SK-N-SH (cell line): Measurements from ENCODE around the gene SOCS3. TPM values are rescaled to one million over a fixed set of nuclear protein-coding genes. Genes with fewer than 3 reads are reported as not detected.

Experiments
- ELF1 ChIP-seq: IDR thresholded peaks from 2 replicates; pipeline ENCODE4 v1.4.0; 2012
- FOXM1 ChIP-seq: IDR thresholded peaks from 2 replicates; pipeline ENCODE4 v1.4.0; 2012; ENCODE audit warnings: low read depth, mild to moderate bottlenecking
- GABPA ChIP-seq: IDR thresholded peaks from 2 replicates; pipeline ENCODE4 v1.4.0; 2012; ENCODE audit warnings: low read depth, mild to moderate bottlenecking
- MAX ChIP-seq: IDR thresholded peaks from 2 replicates; pipeline ENCODE4 v1.4.0; 2012; ENCODE audit warnings: low read depth
- NRF1 ChIP-seq: IDR thresholded peaks from 2 replicates; pipeline ENCODE4 v1.6.1; 2012; ENCODE audit warnings: low read depth, mild to moderate bottlenecking, low read length
- POLR2AphosphoS5 ChIP-seq: IDR thresholded peaks from 2 replicates; pipeline ENCODE4 v1.6.1; 2012; ENCODE audit warnings: low read depth, low read length
- RCOR1 ChIP-seq: fragments of 150-350 bp; IDR thresholded peaks from 2 replicates; pipeline ENCODE4 v1.6.1; 2017; ENCODE audit warnings: antibody characterized with exemption, low read length
- REST ChIP-seq: IDR thresholded peaks from 2 replicates; pipeline ENCODE4 v1.6.1; 2012; ENCODE audit warnings: mild to moderate bottlenecking, low read depth, low read length, moderate library complexity
- RFX5 ChIP-seq: IDR thresholded peaks from 2 replicates; pipeline ENCODE4 v1.6.1; 2012; ENCODE audit warnings: mild to moderate bottlenecking, improper control_type of control experiment, low read length
- RXRA ChIP-seq: IDR thresholded peaks from 2 replicates; pipeline ENCODE4 v1.4.0; 2012; ENCODE audit warnings: low read depth, mild to moderate bottlenecking, borderline replicate concordance
- SIN3A ChIP-seq: IDR thresholded peaks from 2 replicates; pipeline ENCODE4 v1.6.1; 2012; ENCODE audit warnings: low read depth, mild to moderate bottlenecking, low read length, moderate library complexity, borderline replicate concordance
- SMC3 ChIP-seq: IDR thresholded peaks from 2 replicates; pipeline ENCODE4 v1.6.1; 2012; ENCODE audit warnings: low read depth, low read length, improper control_type of control experiment
- TAF1 ChIP-seq: IDR thresholded peaks from 2 replicates; pipeline ENCODE4 v1.6.1; 2012; ENCODE audit warnings: low read depth, mild to moderate bottlenecking, low read length, moderate library complexity, borderline replicate concordance
- TCF12 ChIP-seq: IDR thresholded peaks from 2 replicates; pipeline ENCODE4 v1.4.0; 2012
- USF1 ChIP-seq: IDR thresholded peaks from 2 replicates; pipeline ENCODE4 v1.4.0; 2012; ENCODE audit warnings: low read depth, borderline replicate concordance
- USF2 ChIP-seq: fragments of 150-350 bp; IDR thresholded peaks from 2 replicates; pipeline ENCODE4 v1.6.1; 2017; ENCODE audit warnings: antibody characterized with exemption, low read length, low read depth, borderline replicate concordance
- YY1 ChIP-seq: IDR thresholded peaks from 2 replicates; pipeline ENCODE4 v1.4.0; 2012; ENCODE audit warnings: low read depth, mild to moderate bottlenecking
- polyA plus RNA-seq, 3 experiments: library from polyadenylated mRNA; depleted of rRNA; stranded (reverse); fragments of >200 nt; gene quantifications; 2 replicates each; pipeline ENCODE4 v1.2.3, GENCODE V29; 2012
- TF ChIP-seq, protein P1 (sequence below): IDR thresholded peaks from 2 replicates; pipeline ENCODE4 v1.4.0; 2012; ENCODE audit warnings: low read depth, borderline replicate concordance
- TF ChIP-seq, protein P2 (sequence below): fragments of 150-350 bp; IDR thresholded peaks from 2 replicates; pipeline ENCODE4 v1.6.1; 2016; ENCODE audit warnings: mild to moderate bottlenecking, low read depth, low read length

SOCS3 gene
- polyA plus RNA-seq, 1 of the 3 experiments (the other 2 are of a cell fraction): 24.9 TPM

DNA sequence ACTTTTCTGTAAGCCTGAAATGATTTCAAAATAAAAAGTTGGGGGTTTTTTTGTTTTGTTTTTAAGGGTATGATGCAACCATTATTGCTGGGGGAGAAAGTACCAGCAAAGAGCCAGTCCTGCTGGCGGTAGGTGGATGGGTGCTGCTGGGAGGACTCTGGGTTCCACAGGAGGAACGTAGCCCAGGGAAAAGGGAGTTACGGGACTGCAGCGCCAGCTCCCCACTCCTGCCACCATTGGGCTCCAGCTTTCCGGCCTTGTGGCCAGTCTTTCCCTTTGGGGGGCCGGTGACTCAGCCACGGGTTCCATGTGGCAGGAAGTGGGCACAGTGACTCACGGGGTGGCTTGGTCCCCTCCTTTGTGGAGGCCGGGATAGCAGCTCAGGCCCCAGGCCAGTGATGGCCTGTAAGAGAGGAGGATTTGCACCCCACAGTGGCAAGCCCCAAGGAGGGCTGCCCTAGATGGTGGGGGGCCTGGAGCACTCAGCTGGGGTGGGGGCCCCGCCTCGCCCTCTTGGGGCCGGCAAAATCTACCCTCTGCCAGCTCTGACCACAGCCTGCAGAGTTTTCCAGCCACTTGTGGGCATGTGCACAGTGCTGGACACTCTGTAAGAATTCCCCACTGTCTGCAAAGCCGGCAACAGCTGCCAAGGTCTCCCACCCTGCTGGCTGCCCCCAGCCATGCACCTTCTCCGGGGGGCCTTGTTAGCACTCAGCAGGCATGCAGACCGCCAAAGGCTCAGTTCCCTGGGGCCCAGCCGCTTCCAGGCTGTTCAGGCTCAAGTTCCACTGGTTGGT, 30.4 kb downstream of the SOCS3 start (continued):
- TF ChIP-seq USF2 (no peak), REST (no peak; the same call in 1 of the 2 replicates), SMC3 (no peak), TCF12 (peak; percentile 94), YY1 (peak; percentile 64; the same call in 1 of the 2 replicates), MAX (peak; percentile 91), RFX5 (no peak), POLR2AphosphoS5 (peak; percentile 62), NRF1 (no peak), ELF1 (peak; percentile 42), RCOR1 (no peak), USF1 (peak; percentile 42; the same call in 1 of the 2 replicates), GABPA (peak; percentile 52; the same call in 1 of the 2 replicates), FOXM1 (peak; percentile 82; the same call in 1 of the 2 replicates), SIN3A (no peak), TAF1 (peak; percentile 14; the same call in 1 of the 2 replicates), RXRA (peak; percentile 68; the same call in 1 of the 2 replicates)
- TF ChIP-seq, protein P1, sequence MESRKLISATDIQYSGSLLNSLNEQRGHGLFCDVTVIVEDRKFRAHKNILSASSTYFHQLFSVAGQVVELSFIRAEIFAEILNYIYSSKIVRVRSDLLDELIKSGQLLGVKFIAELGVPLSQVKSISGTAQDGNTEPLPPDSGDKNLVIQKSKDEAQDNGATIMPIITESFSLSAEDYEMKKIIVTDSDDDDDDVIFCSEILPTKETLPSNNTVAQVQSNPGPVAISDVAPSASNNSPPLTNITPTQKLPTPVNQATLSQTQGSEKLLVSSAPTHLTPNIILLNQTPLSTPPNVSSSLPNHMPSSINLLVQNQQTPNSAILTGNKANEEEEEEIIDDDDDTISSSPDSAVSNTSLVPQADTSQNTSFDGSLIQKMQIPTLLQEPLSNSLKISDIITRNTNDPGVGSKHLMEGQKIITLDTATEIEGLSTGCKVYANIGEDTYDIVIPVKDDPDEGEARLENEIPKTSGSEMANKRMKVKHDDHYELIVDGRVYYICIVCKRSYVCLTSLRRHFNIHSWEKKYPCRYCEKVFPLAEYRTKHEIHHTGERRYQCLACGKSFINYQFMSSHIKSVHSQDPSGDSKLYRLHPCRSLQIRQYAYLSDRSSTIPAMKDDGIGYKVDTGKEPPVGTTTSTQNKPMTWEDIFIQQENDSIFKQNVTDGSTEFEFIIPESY: peak; percentile 79
- TF ChIP-seq, protein P2, sequence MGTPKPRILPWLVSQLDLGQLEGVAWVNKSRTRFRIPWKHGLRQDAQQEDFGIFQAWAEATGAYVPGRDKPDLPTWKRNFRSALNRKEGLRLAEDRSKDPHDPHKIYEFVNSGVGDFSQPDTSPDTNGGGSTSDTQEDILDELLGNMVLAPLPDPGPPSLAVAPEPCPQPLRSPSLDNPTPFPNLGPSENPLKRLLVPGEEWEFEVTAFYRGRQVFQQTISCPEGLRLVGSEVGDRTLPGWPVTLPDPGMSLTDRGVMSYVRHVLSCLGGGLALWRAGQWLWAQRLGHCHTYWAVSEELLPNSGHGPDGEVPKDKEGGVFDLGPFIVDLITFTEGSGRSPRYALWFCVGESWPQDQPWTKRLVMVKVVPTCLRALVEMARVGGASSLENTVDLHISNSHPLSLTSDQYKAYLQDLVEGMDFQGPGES: no peak
